A549 treated with Hydrocortisone at 1 μM for 4 hours (cell line): ENCODE measurements around the gene MORC2. TPM values are rescaled to one million over a fixed set of nuclear protein-coding genes. Genes with fewer than 3 reads are reported as not detected.

ENCODE experiments used
- total RNA-seq: library from RNA; stranded (reverse); fragments of 200-300 nt; extraction: Qiagen RNA extraction; gene quantifications from 5 replicates; pipeline ENCODE4 v1.2.3, GENCODE V29; 2022

Gene MORC2
- total RNA-seq: 13.3 to 14.3 TPM (median 13.8 TPM) in 5 replicates

GRCh38 chr22:30968015-30968923 is at the start of gene MORC2:
TSS of gene MORC2 (minus strand) at chr22:30968774. CDS start at chr22:30967889, 885 bp downstream.

DNA sequence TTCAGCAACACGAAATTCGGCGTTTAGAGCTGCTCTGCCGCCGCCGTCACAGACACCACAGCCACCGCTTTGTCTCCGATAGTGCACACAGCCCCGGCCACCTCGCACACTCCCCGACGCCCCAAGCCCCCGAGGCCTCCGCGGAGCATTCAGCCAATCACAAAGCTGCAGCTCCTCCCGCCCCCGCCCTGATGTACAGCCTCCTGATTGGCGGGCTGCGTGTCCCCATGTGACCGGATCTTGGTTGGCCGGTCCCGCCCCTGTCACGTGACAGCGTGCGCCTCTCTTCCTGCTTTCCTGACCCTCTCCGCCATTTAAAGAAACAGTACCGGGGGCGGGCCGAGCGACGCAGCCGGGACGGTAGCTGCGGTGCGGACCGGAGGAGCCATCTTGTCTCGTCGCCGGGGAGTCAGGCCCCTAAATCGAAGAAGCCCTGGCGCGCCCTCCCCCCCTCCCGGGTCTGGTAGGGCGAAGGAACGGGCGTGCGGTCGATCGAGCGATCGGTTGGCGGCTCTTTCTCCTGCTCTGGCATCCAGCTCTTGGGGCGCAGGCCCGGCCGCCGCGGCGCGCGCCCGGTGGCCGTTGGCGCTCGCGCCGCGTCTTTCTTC is 454 bp upstream of the MORC2 start, which contains the start of gene TUG1:
Gene TUG1 (plus strand): TSS at position 342 of the 608 bp plus-strand sequence.

Other genes starting within 250 kb of the MORC2 start
- gene TUG1, start 491 bp upstream of the MORC2 start, total RNA-seq: 21.5 to 33.9 TPM (median 25.6 TPM) in 5 replicates
- 25.3 to 28.4 TPM (median 25.7 TPM) in 5 replicates for gene SMTN, start 112.5 kb upstream of the MORC2 start, total RNA-seq
- gene SELENOM, start 138.8 kb upstream of the MORC2 start, total RNA-seq: 49.5 to 76.8 TPM (median 67.1 TPM) in 5 replicates
- gene INPP5J, start 154.2 kb upstream of the MORC2 start, total RNA-seq: 0.33 to 0.70 TPM (median 0.54 TPM) in 5 replicates
- not detected in 5 replicates for gene PLA2G3, start 171.7 kb upstream of the MORC2 start, total RNA-seq
- gene RNF185, start 191.4 kb upstream of the MORC2 start, total RNA-seq: 23.4 to 26.5 TPM (median 25.2 TPM) in 5 replicates
- gene LIMK2, start 243.5 kb upstream of the MORC2 start, total RNA-seq: 6.9 to 8.5 TPM (median 7.2 TPM) in 5 replicates